ENCODE data around the gene SLC25A22. TPM values are rescaled to one million over a fixed set of nuclear protein-coding genes. Genes with fewer than 3 reads are reported as not detected.

SLC25A22 gene
- total and polyA plus RNA-seq, 9 of the 15 experiments (the other 6 are each of a cell fraction or from before 2014, with no cell fraction given), result 0.41 to 55.4 (median 11.4) TPM

GRCh38 chr11:829176-829846, 31.2 kb upstream of the SLC25A22 start:
- ChIA-PET POLR2A (interaction anchor here (0.8 to 3.2 kb wide), 5 partner anchors 9 to 18 kb away, joined by 3 to 13 read pairs (median 4); partner anchors contain the start of gene PNPLA2), CTCF (ENCODE audit: low intra/inter-chr PET ratio) (no interaction called here)
- in situ Hi-C loops (cut with MboI), result no loop called here
- H3K9me1 ChIP-seq (ENCODE audit: control insufficient read depth, insufficient read depth, low read length), result peaks cover 5% of the 10 kb centered on the region
- no peaks in the 10 kb centered on the region for H3K9me3 ChIP-seq (replicated peaks; ENCODE audit: control insufficient read depth, insufficient read depth, low read depth, low read length)
- ATAC-seq, result no peak
- intact Hi-C loops (cut with micrococcal nuclease), result no loop called here
- no peak overlapping the region; a peak in 1 of 4 replicates for H3K9ac ChIP-seq (ENCODE audit: insufficient read depth in 1 of 2, low read depth in 2 of 2, low read length in 2 of 2)
- peaks cover 1% of the 10 kb centered on the region for H4K20me1 ChIP-seq (replicated peaks; ENCODE audit: control insufficient read depth, insufficient read depth, low read length)
- 94% methylated on average over 26 of the region's 40 CpGs for WGBS (ENCODE audit: insufficient coverage, low coverage, missing lambda C conversion rate)
- no peak overlapping the region for H2AFZ ChIP-seq (ENCODE audit: low read depth, low read length)
- peaks cover 27% of the 10 kb centered on the region for H3K79me2 ChIP-seq (ENCODE audit: control insufficient read depth, insufficient read depth, low read length)
- no peaks in the 10 kb centered on the region for H3K27me3 ChIP-seq (ENCODE audit: control insufficient read depth in 2 of 2, insufficient read depth in 2 of 2, low read length in 2 of 2)
- FAIRE-seq, result no peak
- no TSS peak for BruUV-seq (replicated peaks)
- no peak overlapping the region for H3K4me3 ChIP-seq
- H3K4me1 ChIP-seq (replicated peaks in 1 of 2; ENCODE audit: control insufficient read depth in 2 of 2, insufficient read depth in 2 of 2, low read length in 2 of 2), result peaks cover 32 to 96% of the 10 kb centered on the region in 2 experiments
- H3K4me2 ChIP-seq (ENCODE audit: insufficient read depth, low read length), result no peak overlapping the region
- DNase-seq (ENCODE audit: extremely low read depth in 1 of 4, low spot score in 3 of 4), result no peak
- TF ChIP-seq DACH1 (IDR thresholded peaks at IDR 0.05; ENCODE audit: partially characterized antibody), result no peak
- TF ChIP-seq POLR2G (IDR thresholded peaks at IDR 0.05; ENCODE audit: low read depth, low read length), result 0 out of 2 replicates have a peak, but pooled peaks have one; percentile 39
- peaks cover 19% of the 10 kb centered on the region; the same call in 1 of the 3 replicates for H3K36me3 ChIP-seq (ENCODE audit: control insufficient read depth, insufficient read depth, low read length)
- H3K27ac ChIP-seq (ENCODE audit: extremely low read depth, low read depth, low read length), result no peak overlapping the region

- Histone ChIP-seq H3K27ac (ENCODE audit: extremely low read depth, low read depth, low read length) (no peak overlapping the region), H3K9me3 (replicated peaks; ENCODE audit: control insufficient read depth, insufficient read depth, low read depth, low read length) (no peaks in the 10 kb centered on the region)
- in situ Hi-C loops (cut with MboI), result no loop called here
Measured at GRCh38 chr11:828506-829175, 30.6 kb upstream of the SLC25A22 start.

More at GRCh38 chr11:828506-829175, 30.6 kb upstream of the SLC25A22 start:
- no peak for ATAC-seq
- Histone ChIP-seq H3K4me3 (no peak overlapping the region), H3K4me1 (replicated peaks in 1 of 2; ENCODE audit: control insufficient read depth in 2 of 2, insufficient read depth in 2 of 2, low read length in 2 of 2) (peaks cover 25 to 96% of the 10 kb centered on the region in 2 experiments), H3K27me3 (ENCODE audit: control insufficient read depth in 2 of 2, insufficient read depth in 2 of 2, low read length in 2 of 2) (no peaks in the 10 kb centered on the region), H3K9ac (ENCODE audit: insufficient read depth in 1 of 2, low read depth in 2 of 2, low read length in 2 of 2) (peak overlapping the region in 1 of 2 experiments; percentile 94; a peak in 2 of 4 replicates), H3K79me2 (ENCODE audit: control insufficient read depth, insufficient read depth, low read length) (peaks cover 20% of the 10 kb centered on the region), H3K4me2 (ENCODE audit: insufficient read depth, low read length) (no peak overlapping the region), H3K9me1 (ENCODE audit: control insufficient read depth, insufficient read depth, low read length) (peaks cover 5% of the 10 kb centered on the region), H3K36me3 (ENCODE audit: control insufficient read depth, insufficient read depth, low read length) (peaks cover 23% of the 10 kb centered on the region; the same call in 1 of the 3 replicates), H4K20me1 (replicated peaks; ENCODE audit: control insufficient read depth, insufficient read depth, low read length) (no peaks in the 10 kb centered on the region), H2AFZ (ENCODE audit: low read depth, low read length) (no peak overlapping the region)
- FAIRE-seq, result no peak
- TF ChIP-seq POLR2G (IDR thresholded peaks at IDR 0.05; ENCODE audit: low read depth, low read length) (peak; percentile 39; the same call in 1 of the 2 replicates), ZBTB33 (CRISPR knock-in tag; IDR thresholded peaks at IDR 0.05) (peak; percentile 70; the same call in 1 of the 2 replicates), TSC22D4 (tag; IDR thresholded peaks at IDR 0.05) (no peak), RFX1 (IDR thresholded peaks at IDR 0.05) (no peak), EP400 (IDR thresholded peaks at IDR 0.05) (no peak), EHMT2 (IDR thresholded peaks at IDR 0.05) (no peak), NR1H2 (CRISPR knock-in tag; IDR thresholded peaks at IDR 0.05) (no peak), MEIS2 (IDR thresholded peaks at IDR 0.05; ENCODE audit: partially characterized antibody) (no peak)
- CTCF ChIA-PET (ENCODE audit: low intra/inter-chr PET ratio), result no interaction called here
- BruUV-seq (replicated peaks), result no TSS peak
- no peak for DNase-seq (ENCODE audit: extremely low read depth in 1 of 4, low spot score in 3 of 4)
- WGBS (ENCODE audit: insufficient coverage, low coverage, missing lambda C conversion rate), result 85% methylated on average over 17 of the region's 21 CpGs
- intact Hi-C loops (cut with micrococcal nuclease), result no loop called here
- POLR2A ChIA-PET, result interaction anchor here (0.8 to 3.2 kb wide), 6 partner anchors 8 to 32 kb away, joined by 3 to 13 read pairs (median 4); partner anchors contain the start of gene PNPLA2

Data from K562 (cell line).